Endothelial cell of umbilical vein (primary cell): ENCODE data around the gene DNASE1.

Experiments used
- EZH2 ChIP-seq: IDR thresholded peaks from 2 replicates; pipeline ENCODE4 v1.6.1; 2012; ENCODE audit warnings: borderline replicate concordance, low read depth, mild to moderate bottlenecking, moderate library complexity, low read length, inconsistent platforms; ENCODE audit not compliant: severe bottlenecking
- MYC ChIP-seq: IDR thresholded peaks from one replicate; pipeline ENCODE4 v1.6.1; 2011; ENCODE audit warnings: mild to moderate bottlenecking, low read depth, low read length
- POLR2A ChIP-seq: IDR thresholded peaks from 2 replicates; pipeline ENCODE4 v1.6.1; 2012; ENCODE audit warnings: low read depth, mild to moderate bottlenecking, control low read depth, low read length
- POLR2AphosphoS5 ChIP-seq: IDR thresholded peaks from 2 replicates; pipeline ENCODE4 v1.6.1; 2012; ENCODE audit warnings: low read depth, mild to moderate bottlenecking, control low read depth, low read length, moderate library complexity; ENCODE audit not compliant: insufficient read depth
- TF ChIP-seq, protein P1 (sequence below), 2 donors: IDR thresholded peaks; 1 replicate in 1 of 2; 2 replicates in 1 of 2; pipeline ENCODE4 v1.5.1; 2011; ENCODE audit warnings: low read length in 2 of 2, mild to moderate bottlenecking in 2 of 2, moderate library complexity in 2 of 2, control low read depth in 1 of 2, inconsistent platforms in 1 of 2, low read depth in 1 of 2; ENCODE audit not compliant: insufficient read depth in 1 of 2; ENCODE audit errors: extremely low read depth in 1 of 2
- TF ChIP-seq, protein P2 (sequence below): IDR thresholded peaks from 2 replicates; pipeline ENCODE4 v1.6.1; 2011; ENCODE audit not compliant: insufficient read depth, insufficient read length

DNA sequence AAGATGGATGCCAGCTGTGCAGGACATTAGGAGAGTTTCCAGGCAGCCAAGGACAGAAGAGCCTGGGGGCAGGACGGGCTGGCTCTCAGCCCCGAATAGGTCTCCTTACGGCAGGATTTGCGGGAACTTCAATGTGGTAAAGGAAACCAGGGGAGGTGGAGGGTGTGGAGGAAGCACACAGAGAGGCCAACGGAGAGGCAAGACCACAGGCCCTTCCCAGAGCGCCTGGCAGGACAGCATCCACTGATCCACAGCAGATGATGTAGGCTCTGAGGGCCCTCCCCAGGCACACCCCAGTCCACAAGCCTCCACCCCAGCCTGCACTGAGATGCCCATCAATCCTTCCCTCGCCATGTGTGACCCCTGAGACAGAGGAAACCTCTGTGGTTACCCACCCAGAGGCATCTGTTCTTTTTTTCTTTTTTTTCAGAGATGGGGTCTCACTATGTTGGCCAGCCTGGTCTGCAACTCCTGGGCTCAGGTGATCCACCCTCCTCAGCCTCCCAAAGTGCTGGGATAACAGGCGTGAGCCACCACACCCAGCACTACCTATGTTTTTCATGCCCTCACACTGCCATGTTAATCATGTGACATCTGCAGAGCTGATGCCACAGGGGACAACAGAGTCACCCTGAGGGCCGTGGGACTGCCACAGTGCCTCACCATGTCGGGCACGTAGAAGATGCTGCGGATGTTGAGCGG, 19.3 kb downstream of the DNASE1 start:
- TF ChIP-seq, protein P1, sequence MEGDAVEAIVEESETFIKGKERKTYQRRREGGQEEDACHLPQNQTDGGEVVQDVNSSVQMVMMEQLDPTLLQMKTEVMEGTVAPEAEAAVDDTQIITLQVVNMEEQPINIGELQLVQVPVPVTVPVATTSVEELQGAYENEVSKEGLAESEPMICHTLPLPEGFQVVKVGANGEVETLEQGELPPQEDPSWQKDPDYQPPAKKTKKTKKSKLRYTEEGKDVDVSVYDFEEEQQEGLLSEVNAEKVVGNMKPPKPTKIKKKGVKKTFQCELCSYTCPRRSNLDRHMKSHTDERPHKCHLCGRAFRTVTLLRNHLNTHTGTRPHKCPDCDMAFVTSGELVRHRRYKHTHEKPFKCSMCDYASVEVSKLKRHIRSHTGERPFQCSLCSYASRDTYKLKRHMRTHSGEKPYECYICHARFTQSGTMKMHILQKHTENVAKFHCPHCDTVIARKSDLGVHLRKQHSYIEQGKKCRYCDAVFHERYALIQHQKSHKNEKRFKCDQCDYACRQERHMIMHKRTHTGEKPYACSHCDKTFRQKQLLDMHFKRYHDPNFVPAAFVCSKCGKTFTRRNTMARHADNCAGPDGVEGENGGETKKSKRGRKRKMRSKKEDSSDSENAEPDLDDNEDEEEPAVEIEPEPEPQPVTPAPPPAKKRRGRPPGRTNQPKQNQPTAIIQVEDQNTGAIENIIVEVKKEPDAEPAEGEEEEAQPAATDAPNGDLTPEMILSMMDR (IDR thresholded peaks at IDR 0.05; ENCODE audit: extremely low read depth in 1 of 2, insufficient read depth in 1 of 2, low read depth in 1 of 2, low read length in 2 of 2): no peak
- TF ChIP-seq POLR2A: no peak
- TF ChIP-seq EZH2: no peak
- no peak for TF ChIP-seq MYC
- no peak for TF ChIP-seq POLR2AphosphoS5
- TF ChIP-seq, protein P2, sequence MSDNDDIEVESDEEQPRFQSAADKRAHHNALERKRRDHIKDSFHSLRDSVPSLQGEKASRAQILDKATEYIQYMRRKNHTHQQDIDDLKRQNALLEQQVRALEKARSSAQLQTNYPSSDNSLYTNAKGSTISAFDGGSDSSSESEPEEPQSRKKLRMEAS: no peak
